Limb (tissue), 2 donors: ENCODE measurements around the gene GDI2.
"Not testable (repeated sequence)": the region's sequence is repeated elsewhere in the genome, so short reads cannot be mapped to it uniquely, and the experiment has no call there.

Experiments used
- DNase-seq, 2 donors: peaks; one replicate each; pipeline ENCODE4 v3.0.0-alpha.2; 2016; ENCODE audit errors: extremely low spot score in 2 of 2

Gene GDI2

GRCh38 chr10:5828725-5829124 is 15.5 kb upstream of the GDI2 start:
- DNase-seq, result no peak

- no peak for DNase-seq
These were observed 14.6 kb upstream of the GDI2 start for GRCh38 chr10:5827841-5828240.

GRCh38 chr10:5826511-5826910 is 13.3 kb upstream of the GDI2 start:
- DNase-seq, result not testable (repeated sequence)

- no peak for DNase-seq
These were observed 5.7 kb upstream of the GDI2 start for GRCh38 chr10:5818894-5819293.

GRCh38 chr10:5818048-5818331 is 4.8 kb upstream of the GDI2 start:
- no peak for DNase-seq

- no peak for DNase-seq
These were observed 4.3 kb upstream of the GDI2 start for GRCh38 chr10:5817322-5818047.

- DNase-seq, result no peak
These were observed 2.9 kb upstream of the GDI2 start for GRCh38 chr10:5816170-5816569.

GRCh38 chr10:5814110-5815107 is 1.2 kb upstream of the GDI2 start:
- no peak for DNase-seq

GRCh38 chr10:5813091-5813340 is 218 bp downstream of the GDI2 start:
- no peak for DNase-seq

GRCh38 chr10:5812283-5813090 is 747 bp downstream of the GDI2 start:
- no peak for DNase-seq

GRCh38 chr10:5811387-5811821 is 1.8 kb downstream of the GDI2 start:
- DNase-seq, result no peak

- DNase-seq, result no peak
These were observed 3.0 kb downstream of the GDI2 start for GRCh38 chr10:5810225-5810624.

- no peak for DNase-seq
These were observed 3.6 kb downstream of the GDI2 start for GRCh38 chr10:5809527-5810154.

- not testable (repeated sequence) for DNase-seq
These were observed 4.3 kb downstream of the GDI2 start for GRCh38 chr10:5808783-5809392.

- no peak for DNase-seq
These were observed 6.5 kb downstream of the GDI2 start for GRCh38 chr10:5806745-5807144.

GRCh38 chr10:5805711-5806110 is 7.5 kb downstream of the GDI2 start:
- DNase-seq, result no peak

GRCh38 chr10:5805260-5805659 is 8.0 kb downstream of the GDI2 start:
- DNase-seq, result no peak

GRCh38 chr10:5804386-5804785 is 8.8 kb downstream of the GDI2 start:
- no peak for DNase-seq

- no peak for DNase-seq
These were observed 12.5 kb downstream of the GDI2 start for GRCh38 chr10:5800782-5801181.

GRCh38 chr10:5794236-5794635 is 19.0 kb downstream of the GDI2 start:
- no peak for DNase-seq

- no peak for DNase-seq
These were observed 23.6 kb downstream of the GDI2 start for GRCh38 chr10:5789626-5790025.
